GM12878 (cell line): ENCODE data around the gene PARM1. TPM values are rescaled to one million over a fixed set of nuclear protein-coding genes. Genes with fewer than 3 reads are reported as not detected.

Experiments
- ATAC-seq: fragments of 200-7000 bp; cut with Tn5 transposase; 3 replicates; pipeline ENCODE4 v1.9.1; 2020; ENCODE audit warnings: mild to moderate bottlenecking, moderate library complexity
- BruUV-seq: library from RNA; stranded (reverse); fragments of 400-500 nt; replicated peaks from 2 replicates; lab custom pipeline; 2021; lab: Mats Ljungman, UMichigan
- CTCF ChIA-PET: fragments of 300-600 bp; sonication (Branson Sonifier 250); formaldehyde crosslinking; extraction: SDS; loops from one replicate; lab custom pipeline; 2021; ENCODE audit warnings: inconsistent platforms; lab: Yijun Ruan, JAX
- POLR2A ChIA-PET: fragments of 350-600 bp; formaldehyde crosslinking; extraction: SDS; loops from one replicate; lab custom pipeline; 2021; ENCODE audit warnings: inconsistent platforms; lab: Charles Lee
- RAD21 ChIA-PET: fragments of 300-600 bp; sonication (Branson Sonifier 250); formaldehyde crosslinking; loops from one replicate; lab custom pipeline; 2023; ENCODE audit warnings: antibody characterized with exemption; ENCODE audit not compliant: unreplicated experiment; lab: Charles Lee
- SMC1A ChIA-PET: fragments of 300-600 bp; sonication (Branson Sonifier 250); formaldehyde crosslinking; loops from one replicate; lab custom pipeline; 2023; ENCODE audit not compliant: unreplicated experiment, uncharacterized antibody; lab: Charles Lee
- DNase-seq: peaks from one replicate; pipeline ENCODE4 v3.0.0-alpha.2; 2011; ENCODE audit warnings: low read depth, low spot score
- FAIRE-seq: peaks from 3 replicates; lab custom pipeline; 2011; peaks lifted over from hg19 to GRCh38; lab: Jason Lieb, UNC
- H2AFZ ChIP-seq: 2 replicates; pipeline ENCODE4 v1.6.0; 2011; ENCODE audit warnings: low read depth, low read length, control low read depth; ENCODE audit not compliant: control insufficient read depth
- H3K27ac ChIP-seq: 2 replicates; pipeline ENCODE4 v1.5.1; 2011; ENCODE audit warnings: control low read depth; ENCODE audit not compliant: control insufficient read depth, insufficient read depth
- H3K27me3 ChIP-seq, 2 experiments: replicated peaks in 1 of 2; 2 replicates each; pipeline versions ENCODE4 v1.6.0 to v1.6.1; 2011; ENCODE audit warnings: low read length in 1 of 2; ENCODE audit not compliant: control insufficient read depth in 2 of 2, insufficient read depth in 2 of 2
- H3K36me3 ChIP-seq, 2 experiments: 2 replicates each; pipeline ENCODE4 v1.5.1; 2011; ENCODE audit warnings: low read length in 1 of 2; ENCODE audit not compliant: control insufficient read depth in 2 of 2, insufficient read depth in 2 of 2
- H3K4me1 ChIP-seq: 2 replicates; pipeline ENCODE4 v1.6.1; 2011; ENCODE audit warnings: mild to moderate bottlenecking, low read length, moderate library complexity, mixed read lengths; ENCODE audit not compliant: control insufficient read depth, insufficient read depth
- H3K4me2 ChIP-seq: 2 replicates; pipeline ENCODE4 v1.6.0; 2011; ENCODE audit warnings: control low read depth; ENCODE audit not compliant: control insufficient read depth, insufficient read depth
- H3K4me3 ChIP-seq: fragments of 200-600 bp; sonication (generic); 2 replicates; pipeline ENCODE4 v1.5.1; 2016
- H3K79me2 ChIP-seq: 2 replicates; pipeline ENCODE4 v1.6.0; 2011; ENCODE audit warnings: low read length; ENCODE audit not compliant: control insufficient read depth, insufficient read depth
- H3K9ac ChIP-seq: 2 replicates; pipeline ENCODE4 v1.8.0; 2011; ENCODE audit warnings: low read length, control low read depth, mixed read lengths; ENCODE audit not compliant: control insufficient read depth, insufficient read depth
- H3K9me3 ChIP-seq: replicated peaks from 3 replicates; pipeline ENCODE4 v1.5.1; 2011; ENCODE audit warnings: mild to moderate bottlenecking, low read length; ENCODE audit not compliant: control insufficient read depth, insufficient read depth
- H4K20me1 ChIP-seq: 2 replicates; pipeline ENCODE4 v1.6.0; 2011; ENCODE audit not compliant: control insufficient read depth, insufficient read depth
- CHD1 ChIP-seq: IDR thresholded peaks from 2 replicates; pipeline ENCODE4 v1.6.1; 2012; ENCODE audit warnings: low read depth, low read length, improper control_type of control experiment
- DPF2 ChIP-seq: fragments of 450-650 bp; IDR thresholded peaks from 2 replicates; pipeline ENCODE4 v1.6.1; 2017; ENCODE audit warnings: mild to moderate bottlenecking
- EZH2 ChIP-seq: IDR thresholded peaks from 2 replicates; pipeline ENCODE4 v1.6.1; 2012; ENCODE audit warnings: low read depth, mild to moderate bottlenecking, control low read depth, inconsistent platforms, low read length, borderline replicate concordance; ENCODE audit not compliant: control insufficient read depth
- HDAC2 ChIP-seq: fragments of 200-600 bp; sonication (generic); IDR thresholded peaks from 2 replicates; pipeline ENCODE4 v1.6.1; 2017
- IKZF1 ChIP-seq: fragments of 450-650 bp; conservative IDR thresholded peaks from 2 replicates; pipeline ENCODE4 v1.6.1; 2017; ENCODE audit warnings: antibody characterized with exemption, mild to moderate bottlenecking
- IKZF2 ChIP-seq, 2 experiments: fragments of 450-650 bp; IDR thresholded peaks; 2 replicates each; pipeline ENCODE4 v1.6.1; 2017; ENCODE audit warnings: mild to moderate bottlenecking in 2 of 2, moderate library complexity in 2 of 2
- IRF4 ChIP-seq: IDR thresholded peaks from 2 replicates; pipeline ENCODE4 v1.6.1; 2011; ENCODE audit warnings: low read depth, low read length
- RFX5 ChIP-seq: IDR thresholded peaks from 2 replicates; pipeline ENCODE4 v1.6.1; 2011; ENCODE audit warnings: low read depth, low read length, improper control_type of control experiment
- TCF7 ChIP-seq: IDR thresholded peaks from 2 replicates; pipeline ENCODE4 v1.6.1; 2014; ENCODE audit warnings: antibody characterized with exemption, borderline replicate concordance
- ZNF622 ChIP-seq: fragments of 450-650 bp; IDR thresholded peaks from 2 replicates; pipeline ENCODE4 v1.6.1; 2017; ENCODE audit warnings: mild to moderate bottlenecking, inconsistent platforms
- ZSCAN29 ChIP-seq: fragments of 450-650 bp; IDR thresholded peaks from 2 replicates; pipeline ENCODE4 v1.6.1; 2017; ENCODE audit warnings: mild to moderate bottlenecking, moderate library complexity
- WGBS: methylation state at CpG from one replicate; pipeline ENCODE4 v1.1.6; 2016; ENCODE audit warnings: low lambda C conversion rate; ENCODE audit not compliant: insufficient replicate concordance, insufficient coverage; ENCODE audit errors: missing lambda C conversion rate; 5-methylcytosine and 5-hydroxymethylcytosine counted together
- in situ Hi-C: fragments of 300-500 bp; cut with MboI; formaldehyde crosslinking; loops from 9 replicates; pipeline ENCODE4 v1.14.3; 2018; ENCODE audit warnings: mixed read lengths
- intact Hi-C: fragments of 100-400 bp; cut with micrococcal nuclease; formaldehyde crosslinking; loops from one replicate; pipeline ENCODE4 v1.14.2; 2022; ENCODE audit not compliant: unreplicated experiment
- polyA plus RNA-seq, 11 experiments: library from polyadenylated mRNA; depleted of rRNA in 4 of 11; unstranded in 6 of 11; stranded (reverse) in 5 of 11; fragments of >200 nt; fragmentation: Nextera tagmentation in 4 of 11; fragmentation: Illumina TruSeq in 1 of 11; extraction: Ambion mirVana in 4 of 11; extraction: Trizol in 1 of 11; gene quantifications; 1 replicate in 1 of 11; 2 replicates in 10 of 11; pipeline versions ENCODE4 v1.2.1 to v1.2.3, GENCODE V29; 2011 to 2016; ENCODE audit warnings: inconsistent platforms in 2 of 11, missing spikeins in 2 of 11, low read depth in 1 of 11
- total RNA-seq, 4 experiments: library from RNA; depleted of rRNA in 3 of 4; stranded (reverse); fragments of >200 nt in 3 of 4; fragmentation: Illumina TruSeq in 1 of 4; extraction: Trizol in 1 of 4; gene quantifications; 2 replicates each; pipeline versions ENCODE4 v1.2.1 to v1.2.3, GENCODE V29; 2013 to 2021
- TF ChIP-seq, protein P1 (sequence below): IDR thresholded peaks from 2 replicates; pipeline ENCODE4 v1.6.1; 2011; ENCODE audit warnings: borderline replicate concordance, low read depth, mild to moderate bottlenecking, moderate library complexity, low read length; ENCODE audit not compliant: insufficient read depth, poor library complexity, severe bottlenecking
- TF ChIP-seq, protein P2 (sequence below): IDR thresholded peaks from 2 replicates; pipeline ENCODE4 v1.6.1; 2012; ENCODE audit warnings: low read depth, low read length, improper control_type of control experiment

The PARM1 gene
- total and polyA plus RNA-seq, 10 of the 15 experiments (the other 5 are each of a cell fraction or from before 2014, with no cell fraction given) = 13.9 to 56.2 (median 41.3) TPM

DNA sequence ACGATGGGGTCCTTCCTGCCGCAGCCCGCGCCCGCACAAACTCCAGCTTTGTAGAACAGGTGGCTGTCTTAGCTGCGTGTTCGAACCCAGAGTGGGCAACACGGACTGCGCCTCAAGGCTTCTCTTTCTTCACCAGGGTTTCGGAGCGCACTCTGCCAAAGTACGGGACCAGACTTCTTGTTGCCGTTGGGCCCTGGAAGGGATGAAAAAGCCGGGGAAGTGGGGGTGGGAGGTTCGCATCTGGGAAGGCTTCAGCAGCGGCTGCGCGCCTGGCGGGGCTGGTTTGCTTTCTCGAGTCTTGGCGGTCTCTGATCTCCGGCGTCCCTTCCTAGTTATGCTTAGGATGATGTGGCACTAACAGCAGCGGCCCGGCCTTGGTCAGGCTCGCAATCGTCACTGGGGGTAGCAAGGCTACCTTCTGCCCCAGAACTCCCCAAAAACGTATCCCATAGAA, 673 bp downstream of the PARM1 start (continued):
- TF ChIP-seq, protein P1, sequence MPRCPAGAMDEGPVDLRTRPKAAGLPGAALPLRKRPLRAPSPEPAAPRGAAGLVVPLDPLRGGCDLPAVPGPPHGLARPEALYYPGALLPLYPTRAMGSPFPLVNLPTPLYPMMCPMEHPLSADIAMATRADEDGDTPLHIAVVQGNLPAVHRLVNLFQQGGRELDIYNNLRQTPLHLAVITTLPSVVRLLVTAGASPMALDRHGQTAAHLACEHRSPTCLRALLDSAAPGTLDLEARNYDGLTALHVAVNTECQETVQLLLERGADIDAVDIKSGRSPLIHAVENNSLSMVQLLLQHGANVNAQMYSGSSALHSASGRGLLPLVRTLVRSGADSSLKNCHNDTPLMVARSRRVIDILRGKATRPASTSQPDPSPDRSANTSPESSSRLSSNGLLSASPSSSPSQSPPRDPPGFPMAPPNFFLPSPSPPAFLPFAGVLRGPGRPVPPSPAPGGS = no peak
- TF ChIP-seq, protein P2, sequence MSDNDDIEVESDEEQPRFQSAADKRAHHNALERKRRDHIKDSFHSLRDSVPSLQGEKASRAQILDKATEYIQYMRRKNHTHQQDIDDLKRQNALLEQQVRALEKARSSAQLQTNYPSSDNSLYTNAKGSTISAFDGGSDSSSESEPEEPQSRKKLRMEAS = no peak
- TF ChIP-seq ZNF622 (no peak), HDAC2 (no peak), ZSCAN29 (no peak), DPF2 (0 out of 2 replicates have a peak, but pooled peaks have one; percentile 1), CHD1 (no peak)

DNA sequence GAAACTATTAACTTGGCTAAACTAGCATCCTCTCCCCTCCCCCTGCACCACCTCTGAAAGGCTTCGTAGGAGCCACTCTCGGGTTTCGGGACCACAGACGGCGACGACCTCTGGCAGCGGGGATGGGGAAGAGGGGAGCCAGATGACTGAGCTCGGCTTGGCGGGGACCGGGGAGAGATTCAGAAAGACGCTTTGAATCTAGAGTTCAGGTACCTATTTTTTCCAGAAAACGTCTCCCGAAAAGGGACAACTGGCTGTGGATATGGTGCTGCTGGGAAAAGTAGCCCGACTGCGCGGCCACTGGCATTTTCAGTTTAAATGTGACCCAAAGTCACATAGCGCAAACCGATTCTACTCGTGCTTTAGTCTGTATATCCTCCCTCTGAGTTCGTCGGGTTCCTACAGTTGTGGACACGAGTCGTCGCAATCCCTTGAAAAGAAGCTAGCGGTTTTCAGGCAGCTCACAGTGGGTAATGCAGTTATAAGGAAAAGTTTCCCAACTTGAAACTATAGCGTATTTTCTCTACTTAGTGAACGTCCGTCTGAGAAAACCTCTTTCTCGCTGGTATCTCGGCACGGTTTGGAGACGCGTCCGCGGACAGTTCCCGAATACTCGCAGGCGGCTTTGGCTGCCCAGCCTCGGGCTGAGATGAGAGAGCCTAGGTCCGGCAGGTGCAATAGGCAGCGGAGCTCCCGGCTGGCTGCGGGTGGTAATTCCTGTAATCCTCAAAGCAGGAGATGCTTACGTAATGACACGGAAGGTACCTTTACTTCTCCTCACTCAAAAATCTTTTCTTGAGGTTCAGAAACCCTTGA, 1.3 kb downstream of the PARM1 start:
- Histone ChIP-seq H3K4me1 (peaks cover 10% of the 10 kb centered on the region), H3K9ac (peak overlapping the region; percentile 61), H3K27ac (peak overlapping the region; percentile 20), H3K4me3 (peak overlapping the region; percentile 84), H3K27me3 (peaks cover 0 to 3% of the 10 kb centered on the region in 2 experiments; a peak in 2 of 4 replicates), H4K20me1 (no peaks in the 10 kb centered on the region), H3K9me3 (no peaks in the 10 kb centered on the region), H3K79me2 (peaks cover 6% of the 10 kb centered on the region), H3K36me3 (no peaks in the 10 kb centered on the region), H2AFZ (peak overlapping the region; percentile 81), H3K4me2 (peak overlapping the region; percentile 85)
- FAIRE-seq (peak; percentile 93), DNase-seq (no peak), ATAC-seq (peak; percentile 23)
- intact Hi-C loops (loop anchor here (5.0 kb wide), 4 partner anchors 103 to 558 kb away; no protein-coding TSS in a partner anchor), in situ Hi-C loops (loop anchor here (5.0 kb wide), 1 partner anchor 353 kb away; no protein-coding TSS in a partner anchor)
- TF ChIP-seq IKZF1 (0 out of 2 replicates have a peak, but pooled peaks have one; percentile 7), IKZF2 (IDR thresholded peaks at IDR 0.05) (peak in 1 of 2 experiments; percentile 20; a peak in 1 of 4 replicates), RFX5 (no peak), EZH2 (peak; percentile 90; the same call in 1 of the 2 replicates), TCF7 (no peak), IRF4 (no peak)
- ChIA-PET CTCF (interaction anchor here (1.0 to 5.5 kb wide), 11 partner anchors 9 to 355 kb away, joined by 3 to 56 read pairs (median 5); no protein-coding TSS in a partner anchor), RAD21 (interaction anchor here (0.6 to 5.6 kb wide), 13 partner anchors 10 to 576 kb away, joined by 3 to 37 read pairs (median 5); no protein-coding TSS in a partner anchor), POLR2A (interaction anchor here (0.8 to 2.5 kb wide), 2 partner anchors 10 to 97 kb away, joined by 3 to 14 read pairs; no protein-coding TSS in a partner anchor), SMC1A (interaction anchor here (0.6 to 5.1 kb wide), 18 partner anchors 10 to 354 kb away, joined by 3 to 36 read pairs (median 4); no protein-coding TSS in a partner anchor)
- 1% methylated on average over 44 of the region's 45 CpGs for WGBS
- BruUV-seq = TSS peak; percentile 77
